Neural cell (in vitro differentiated cells): Measurements from ENCODE around the gene SLC24A3. TPM values are rescaled to one million over a fixed set of nuclear protein-coding genes. Genes with fewer than 3 reads are reported as not detected.

Source experiments
- H2AFZ ChIP-seq: fragments of 200-600, 300-800 bp; sonication (generic), shearing (Covaris generic); 2 replicates; pipeline ENCODE4 v1.6.0; 2014; ENCODE audit warnings: low read depth, mild to moderate bottlenecking, antibody characterized with exemption, low read length, moderate library complexity
- H3F3A ChIP-seq: fragments of 200-600 bp; shearing (Covaris generic); 2 replicates; pipeline ENCODE4 v1.6.1; 2016; ENCODE audit warnings: mild to moderate bottlenecking, moderate library complexity, mixed read lengths, antibody characterized with exemption, low read length; ENCODE audit not compliant: insufficient read depth, poor library complexity, severe bottlenecking
- H3K27ac ChIP-seq: fragments of 200-600, 300-800 bp; sonication (generic), shearing (Covaris generic); 2 replicates; pipeline ENCODE4 v1.5.1; 2014; ENCODE audit warnings: mild to moderate bottlenecking, low read length, moderate library complexity
- H3K27me3 ChIP-seq: fragments of 300-800, 200-600 bp; sonication (generic), shearing (Covaris generic); 2 replicates; pipeline ENCODE4 v1.6.0; 2014; ENCODE audit warnings: mild to moderate bottlenecking, low read depth, low read length, moderate library complexity; ENCODE audit not compliant: insufficient read depth
- H3K36me3 ChIP-seq: fragments of 300-800, 200-600 bp; sonication (generic), shearing (Covaris generic); 2 replicates; pipeline ENCODE4 v1.5.1; 2014; ENCODE audit warnings: mild to moderate bottlenecking, antibody characterized with exemption, low read length, moderate library complexity; ENCODE audit not compliant: insufficient read depth
- H3K4me2 ChIP-seq: fragments of 300-800, 200-600 bp; sonication (generic), shearing (Covaris generic); 2 replicates; pipeline ENCODE4 v1.6.0; 2014; ENCODE audit warnings: mild to moderate bottlenecking, low read length
- H3K4me3 ChIP-seq: fragments of 300-800, 200-600 bp; sonication (generic), shearing (Covaris generic); 2 replicates; pipeline ENCODE4 v1.5.1; 2014; ENCODE audit warnings: mild to moderate bottlenecking, low read length, moderate library complexity
- H3K79me2 ChIP-seq: fragments of 200-600 bp; shearing (Covaris generic); replicated peaks from 2 replicates; pipeline ENCODE4 v1.6.0; 2014; ENCODE audit warnings: mild to moderate bottlenecking, low read length, moderate library complexity; ENCODE audit not compliant: insufficient read depth
- H3K9ac ChIP-seq: fragments of 300-800, 200-600 bp; sonication (generic), shearing (Covaris generic); 2 replicates; pipeline ENCODE4 v1.6.1; 2016; ENCODE audit warnings: mild to moderate bottlenecking, low read length, mixed read lengths
- H3K9me2 ChIP-seq: fragments of 200-600 bp; shearing (Covaris generic); 2 replicates; pipeline ENCODE4 v1.6.1; 2016; ENCODE audit warnings: mild to moderate bottlenecking, low read length, mixed read lengths; ENCODE audit not compliant: insufficient read depth
- H3K9me3 ChIP-seq: fragments of 200-600, 300-800 bp; sonication (generic), shearing (Covaris generic); 2 replicates; pipeline ENCODE4 v1.6.1; 2016; ENCODE audit warnings: mild to moderate bottlenecking, mixed run types, low read length, moderate library complexity, mixed read lengths
- H4K20me1 ChIP-seq: fragments of 200-600 bp; shearing (Covaris generic); 2 replicates; pipeline ENCODE4 v1.6.1; 2016; ENCODE audit warnings: mild to moderate bottlenecking, mixed run types; ENCODE audit not compliant: insufficient read depth
- CTCF ChIP-seq: fragments of 450-650 bp; IDR thresholded peaks from 2 replicates; pipeline ENCODE4 v1.5.1; 2014; ENCODE audit warnings: antibody characterized with exemption, mild to moderate bottlenecking, moderate library complexity; ENCODE audit not compliant: poor library complexity, severe bottlenecking
- EP300 ChIP-seq: fragments of 450-650 bp; conservative IDR thresholded peaks from 2 replicates; pipeline ENCODE4 v1.6.1; 2014; ENCODE audit warnings: antibody characterized with exemption, mild to moderate bottlenecking, moderate library complexity; ENCODE audit not compliant: poor library complexity, severe bottlenecking
- EZH2 ChIP-seq: fragments of 200-600, 300-800 bp; shearing (Covaris generic), sonication (generic); IDR thresholded peaks from 2 replicates; pipeline ENCODE4 v1.6.1; 2014; ENCODE audit warnings: antibody characterized with exemption, low read length, borderline replicate concordance, mild to moderate bottlenecking; ENCODE audit not compliant: insufficient read depth, poor library complexity, severe bottlenecking
- POLR2AphosphoS5 ChIP-seq: IDR thresholded peaks from 2 replicates; pipeline ENCODE4 v1.6.1; 2012
- RAD21 ChIP-seq: fragments of 450-650 bp; conservative IDR thresholded peaks from 2 replicates; pipeline ENCODE4 v1.6.1; 2014; ENCODE audit warnings: antibody characterized with exemption, mild to moderate bottlenecking, moderate library complexity
- SMC3 ChIP-seq: fragments of 450-650 bp; conservative IDR thresholded peaks from 2 replicates; pipeline ENCODE4 v1.6.1; 2014; ENCODE audit warnings: antibody characterized with exemption, mild to moderate bottlenecking, moderate library complexity; ENCODE audit not compliant: poor library complexity
- TAF1 ChIP-seq: IDR thresholded peaks from 2 replicates; pipeline ENCODE4 v1.6.1; 2012; ENCODE audit warnings: low read depth
- polyA plus RNA-seq: library from polyadenylated mRNA; depleted of rRNA; stranded (reverse); fragments of >200 nt; gene quantifications from 2 replicates; pipeline ENCODE4 v1.2.3, GENCODE V29; 2014
- TF ChIP-seq, protein P1 (sequence below): IDR thresholded peaks from 2 replicates; pipeline ENCODE4 v1.6.1; 2012; ENCODE audit warnings: borderline replicate concordance

The SLC24A3 gene
- polyA plus RNA-seq, 1 donor from 2014 or later, result 6.5 TPM

GRCh38 chr20:19335341-19335740 is 122.9 kb downstream of the SLC24A3 start:
- H3K9ac ChIP-seq, result no peak overlapping the region

GRCh38 chr20:19335916-19336315 is 123.5 kb downstream of the SLC24A3 start:
- no peaks in the 10 kb centered on the region for H3K9me3 ChIP-seq
- H3K27ac ChIP-seq, result no peak overlapping the region
- H3K27me3 ChIP-seq, result no peaks in the 10 kb centered on the region
- no peak overlapping the region for H2AFZ ChIP-seq
- H3K9me2 ChIP-seq, result no peaks in the 10 kb centered on the region
- H3K36me3 ChIP-seq, result no peaks in the 10 kb centered on the region
- TF ChIP-seq CTCF (no peak), POLR2AphosphoS5 (no peak), RAD21 (no peak), EZH2 (no peak), SMC3 (no peak), TAF1 (no peak), EP300 (no peak)
- TF ChIP-seq, protein P1, sequence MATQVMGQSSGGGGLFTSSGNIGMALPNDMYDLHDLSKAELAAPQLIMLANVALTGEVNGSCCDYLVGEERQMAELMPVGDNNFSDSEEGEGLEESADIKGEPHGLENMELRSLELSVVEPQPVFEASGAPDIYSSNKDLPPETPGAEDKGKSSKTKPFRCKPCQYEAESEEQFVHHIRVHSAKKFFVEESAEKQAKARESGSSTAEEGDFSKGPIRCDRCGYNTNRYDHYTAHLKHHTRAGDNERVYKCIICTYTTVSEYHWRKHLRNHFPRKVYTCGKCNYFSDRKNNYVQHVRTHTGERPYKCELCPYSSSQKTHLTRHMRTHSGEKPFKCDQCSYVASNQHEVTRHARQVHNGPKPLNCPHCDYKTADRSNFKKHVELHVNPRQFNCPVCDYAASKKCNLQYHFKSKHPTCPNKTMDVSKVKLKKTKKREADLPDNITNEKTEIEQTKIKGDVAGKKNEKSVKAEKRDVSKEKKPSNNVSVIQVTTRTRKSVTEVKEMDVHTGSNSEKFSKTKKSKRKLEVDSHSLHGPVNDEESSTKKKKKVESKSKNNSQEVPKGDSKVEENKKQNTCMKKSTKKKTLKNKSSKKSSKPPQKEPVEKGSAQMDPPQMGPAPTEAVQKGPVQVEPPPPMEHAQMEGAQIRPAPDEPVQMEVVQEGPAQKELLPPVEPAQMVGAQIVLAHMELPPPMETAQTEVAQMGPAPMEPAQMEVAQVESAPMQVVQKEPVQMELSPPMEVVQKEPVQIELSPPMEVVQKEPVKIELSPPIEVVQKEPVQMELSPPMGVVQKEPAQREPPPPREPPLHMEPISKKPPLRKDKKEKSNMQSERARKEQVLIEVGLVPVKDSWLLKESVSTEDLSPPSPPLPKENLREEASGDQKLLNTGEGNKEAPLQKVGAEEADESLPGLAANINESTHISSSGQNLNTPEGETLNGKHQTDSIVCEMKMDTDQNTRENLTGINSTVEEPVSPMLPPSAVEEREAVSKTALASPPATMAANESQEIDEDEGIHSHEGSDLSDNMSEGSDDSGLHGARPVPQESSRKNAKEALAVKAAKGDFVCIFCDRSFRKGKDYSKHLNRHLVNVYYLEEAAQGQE, result no peak
- H3K79me2 ChIP-seq, result no peaks in the 10 kb centered on the region
- no peaks in the 10 kb centered on the region for H4K20me1 ChIP-seq
- H3F3A ChIP-seq, result no peaks in the 10 kb centered on the region
- H3K4me3 ChIP-seq, result no peak overlapping the region
- no peak overlapping the region for H3K4me2 ChIP-seq
- no peak overlapping the region for H3K9ac ChIP-seq

More at GRCh38 chr20:19335341-19335740, 122.9 kb downstream of the SLC24A3 start:
- Histone ChIP-seq H3K4me3 (no peak overlapping the region), H3K4me2 (no peak overlapping the region), H3F3A (no peaks in the 10 kb centered on the region), H3K36me3 (no peaks in the 10 kb centered on the region), H3K9me3 (no peaks in the 10 kb centered on the region), H3K9me2 (no peaks in the 10 kb centered on the region), H3K27ac (no peak overlapping the region), H2AFZ (no peak overlapping the region), H3K27me3 (no peaks in the 10 kb centered on the region), H3K79me2 (no peaks in the 10 kb centered on the region), H4K20me1 (no peaks in the 10 kb centered on the region)
- TF ChIP-seq POLR2AphosphoS5, result no peak
- TF ChIP-seq, protein P1, result no peak
- TF ChIP-seq TAF1, result no peak
- TF ChIP-seq CTCF, result no peak
